Prostate gland (tissue), 2 donors: Measurements from ENCODE around the gene TUNAR.

Experiments used
- CTCF ChIP-seq, 4 experiments: fragments of 200-600 bp in 2 of 4; fragments of 450-650 bp in 2 of 4; sonication (generic) in 2 of 4; IDR thresholded peaks; 1 replicate in 3 of 4; 2 replicates in 1 of 4; pipeline ENCODE4 v1.5.1; 2016 to 2019; ENCODE audit warnings: antibody characterized with exemption in 4 of 4, mild to moderate bottlenecking in 2 of 4, moderate library complexity in 2 of 4
- POLR2A ChIP-seq: fragments of 450-650 bp; IDR thresholded peaks from one replicate; pipeline ENCODE4 v1.6.1; 2016; ENCODE audit warnings: antibody characterized with exemption, mild to moderate bottlenecking
- POLR2AphosphoS5 ChIP-seq: sonication (generic); formaldehyde crosslinking; IDR thresholded peaks from one replicate; pipeline ENCODE4 v1.6.1; 2017; ENCODE audit warnings: antibody characterized with exemption

GRCh38 chr14:95885278-95885677 lies 8.6 kb downstream of the TUNAR start:
- no peak for TF ChIP-seq CTCF (IDR thresholded peaks at IDR 0.05)
- TF ChIP-seq POLR2AphosphoS5: no peak
- no peak for TF ChIP-seq POLR2A
